Left colon (tissue), 2 donors: ENCODE measurements around the gene ZNF385A. TPM values are rescaled to one million over a fixed set of nuclear protein-coding genes. Genes with fewer than 3 reads are reported as not detected.

Experiments used
- microRNA-seq, 2 donors: library from miRNA; unstranded; fragments of <30 nt; microRNA quantifications; one replicate each; pipeline versions ENCODE4 v1.1.0 to v1.2.0, GENCODE V29; 2020
- total RNA-seq, 2 donors: library from RNA; stranded (reverse); fragmentation: NEBNext Ultra II Directional; extraction: Animal tissue kit (Norgen Biotek cat#: 25700); gene quantifications; one replicate each; pipeline ENCODE4 v1.2.1, GENCODE V29; 2021
- donor health status: DM: no; HTN: no; CAD: no.
- donor health status: DM: yes; HTN: yes; CAD: no.

Gene ZNF385A
- total RNA-seq, 2 donors from 2014 or later, result 4.0 to 8.3 TPM

Small RNA genes lying within 50 kb of the gene (microRNA-seq; reads per million reads assigned to microRNA genes)
- gene MIR148B, result 367 to 502 reads per million in 2 donors

Other genes with a start within 250 kb of the ZNF385A start
- gene SMUG1, start 195.7 kb downstream of the ZNF385A start, total RNA-seq, result 10 to 100 TPM; 28.0 to 31.4 TPM
- gene CBX5, start 104.6 kb downstream of the ZNF385A start, total RNA-seq, result 10 to 100 TPM; 40.9 to 42.0 TPM
- gene HNRNPA1, start 104.0 kb downstream of the ZNF385A start, total RNA-seq, result 100 to 1,000 TPM; 503 to 718 TPM
- gene NFE2, start 83.7 kb downstream of the ZNF385A start, total RNA-seq, result under 1 TPM; 0.14 to 0.18 TPM
- gene COPZ1, start 59.6 kb downstream of the ZNF385A start, total RNA-seq, result 100 to 1,000 TPM; 119 to 129 TPM
- under 1 TPM in 1 of 2 donors, not detected in 1; 0.50 TPM for gene GPR84, start 20.2 kb downstream of the ZNF385A start, total RNA-seq
- 10 to 100 TPM; 20.8 to 49.1 TPM for gene ITGA5, start 34.5 kb upstream of the ZNF385A start, total RNA-seq
- gene GTSF1, start 88.9 kb upstream of the ZNF385A start, total RNA-seq, result under 1 TPM in 1 of 2 donors, not detected in 1; 0.67 TPM
- 10 to 100 TPM in 1 of 2 donors, 1 to 10 TPM in 1; 5.4 to 13.6 TPM for gene NCKAP1L, start 113.0 kb upstream of the ZNF385A start, total RNA-seq
- 1 to 10 TPM in 1 of 2 donors, under 1 TPM in 1; 0.79 to 1.8 TPM for gene PDE1B, start 164.9 kb upstream of the ZNF385A start, total RNA-seq
- 1 to 10 TPM in 1 of 2 donors, not detected in 1; 2.5 TPM for gene PPP1R1A, start 203.9 kb upstream of the ZNF385A start, total RNA-seq